Mononuclear cell (primary cell): ENCODE results near the gene AIF1. TPM values are rescaled to one million over a fixed set of nuclear protein-coding genes. Genes with fewer than 3 reads are reported as not detected.

Experiments used
- total RNA-seq: library from RNA; depleted of rRNA; stranded (reverse); fragments of >200 nt; gene quantifications from one replicate; pipeline ENCODE4 v1.2.3, GENCODE V29; 2012

The AIF1 gene
- total RNA-seq, 1 donor, result 245 TPM

Other genes starting within 250 kb of the AIF1 start
- 7.1 TPM for gene MICA, start 211.6 kb upstream of the AIF1 start, total RNA-seq
- gene MICB, start 117.1 kb upstream of the AIF1 start, total RNA-seq, result 29.2 TPM
- not detected for gene MCCD1, start 86.3 kb upstream of the AIF1 start, total RNA-seq
- 183 TPM for gene DDX39B, start 73.2 kb upstream of the AIF1 start, total RNA-seq
- gene ATP6V1G2, start 68.6 kb upstream of the AIF1 start, total RNA-seq, result 0.73 TPM
- gene NFKBIL1, start 67.6 kb upstream of the AIF1 start, total RNA-seq, result 9.8 TPM
- 2.5 TPM for gene LTA, start 42.9 kb upstream of the AIF1 start, total RNA-seq
- gene TNF, start 39.7 kb upstream of the AIF1 start, total RNA-seq, result 230 TPM
- 191 TPM for gene LTB, start 32.8 kb upstream of the AIF1 start, total RNA-seq
- gene LST1, start 29.0 kb upstream of the AIF1 start, total RNA-seq, result 200 TPM
- 9.2 TPM for gene NCR3, start 22.2 kb upstream of the AIF1 start, total RNA-seq
- gene PRRC2A, start 5.5 kb downstream of the AIF1 start, total RNA-seq, result 67.0 TPM
- 81.3 TPM for gene BAG6, start 37.4 kb downstream of the AIF1 start, total RNA-seq
- 3.0 TPM for gene APOM, start 40.7 kb downstream of the AIF1 start, total RNA-seq
- gene C6orf47, start 45.5 kb downstream of the AIF1 start, total RNA-seq, result 14.6 TPM
- 11.9 TPM for gene GPANK1, start 49.8 kb downstream of the AIF1 start, total RNA-seq
- gene CSNK2B, start 50.8 kb downstream of the AIF1 start, total RNA-seq, result 124 TPM
- gene LY6G5B, start 54.7 kb downstream of the AIF1 start, total RNA-seq, result 9.8 TPM
- gene LY6G5C, start 65.8 kb downstream of the AIF1 start, total RNA-seq, result 1.2 TPM
- 36.9 TPM for gene ABHD16A, start 88.1 kb downstream of the AIF1 start, total RNA-seq
- gene LY6G6F, start 91.6 kb downstream of the AIF1 start, total RNA-seq, result 7.7 TPM
- gene LY6G6D, start 100.1 kb downstream of the AIF1 start, total RNA-seq, result 1.0 TPM
- gene LY6G6C, start 106.5 kb downstream of the AIF1 start, total RNA-seq, result not detected
- 11.5 TPM for gene MPIG6B, start 108.1 kb downstream of the AIF1 start, total RNA-seq
- gene DDAH2, start 114.1 kb downstream of the AIF1 start, total RNA-seq, result 9.8 TPM
- 421 TPM for gene CLIC1, start 121.3 kb downstream of the AIF1 start, total RNA-seq
- gene MSH5, start 124.8 kb downstream of the AIF1 start, total RNA-seq, result 6.1 TPM
- 0.63 TPM for gene SAPCD1, start 147.4 kb downstream of the AIF1 start, total RNA-seq
- 0.31 TPM for gene VWA7, start 162.1 kb downstream of the AIF1 start, total RNA-seq
- 12.3 TPM for gene VARS1, start 180.5 kb downstream of the AIF1 start, total RNA-seq
- 15.4 TPM for gene LSM2, start 191.7 kb downstream of the AIF1 start, total RNA-seq
- 2.7 TPM for gene HSPA1L, start 200.0 kb downstream of the AIF1 start, total RNA-seq
- 16.6 TPM for gene HSPA1A, start 200.3 kb downstream of the AIF1 start, total RNA-seq
- 13.3 TPM for gene HSPA1B, start 212.5 kb downstream of the AIF1 start, total RNA-seq
- 19.4 TPM for gene NEU1, start 247.6 kb downstream of the AIF1 start, total RNA-seq